Epithelial cell of proximal tubule (primary cell): ENCODE data around the gene MLX. TPM values are rescaled to one million over a fixed set of nuclear protein-coding genes. Genes with fewer than 3 reads are reported as not detected.

ENCODE experiments used
- DNase-seq: peaks from one replicate; pipeline ENCODE4 v3.0.0-alpha.2; 2011; ENCODE audit warnings: low read depth
- H3K4me3 ChIP-seq: 2 replicates; pipeline ENCODE4 v1.5.1; 2011; ENCODE audit warnings: low read depth, mild to moderate bottlenecking, low read length
- CTCF ChIP-seq: conservative IDR thresholded peaks from 2 replicates; pipeline ENCODE4 v1.5.1; 2012; ENCODE audit warnings: low read depth, mild to moderate bottlenecking, low read length
- total RNA-seq: library from RNA; depleted of rRNA; stranded (reverse); fragments of >200 nt; gene quantifications from 2 replicates; pipeline ENCODE4 v1.2.3, GENCODE V29; 2015

MLX gene
- total RNA-seq, 1 donor from 2014 or later = 15.7 TPM

DNA sequence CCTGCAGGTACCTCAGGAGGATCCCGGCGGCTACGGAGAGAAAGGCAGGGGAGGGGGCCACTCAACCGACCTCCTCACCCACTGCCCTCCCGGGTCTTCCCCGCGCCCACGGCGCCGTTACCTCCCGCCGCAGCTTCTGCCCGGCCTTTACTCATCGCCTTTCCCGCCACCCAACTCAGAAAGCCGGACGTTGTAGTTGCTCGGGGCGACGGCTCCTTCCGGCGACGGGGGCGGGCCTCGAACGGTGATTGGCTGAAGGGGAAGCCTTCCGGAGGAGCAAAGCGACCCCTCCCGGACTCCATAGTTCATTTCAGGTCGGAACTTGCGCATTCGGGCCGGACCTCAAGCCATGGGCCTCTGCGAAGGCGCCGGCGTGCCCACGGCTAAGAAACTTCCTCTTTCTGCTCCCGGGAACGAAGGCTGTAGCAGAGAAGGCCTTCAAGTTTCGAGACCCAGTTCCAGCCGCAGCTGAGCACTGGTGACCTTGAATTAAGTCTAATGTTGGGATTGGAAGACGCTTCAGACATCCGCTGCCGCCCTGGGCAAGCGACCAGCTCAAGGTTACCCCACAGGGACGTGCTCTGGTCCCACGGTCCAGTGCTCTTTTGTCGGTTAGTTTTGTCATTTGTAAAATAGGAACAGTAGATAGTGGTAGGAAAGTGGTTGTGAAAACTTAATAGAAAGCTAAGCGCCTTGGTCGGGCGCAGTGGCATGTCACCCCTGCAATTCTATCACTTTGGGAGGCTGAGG, 10.8 kb downstream of the MLX start, which contains the start of gene PSMC3IP:
PSMC3IP (minus strand) TSS at position 198 of the 750 bp plus-strand sequence; CDS start at position 155, 43 bp downstream.
- H3K4me3 ChIP-seq = peak within 1 kb of the TSS; percentile 98
- DNase-seq = peak; percentile 59
- peak; percentile 49 for TF ChIP-seq CTCF

GRCh38 chr17:42578282-42578869, 11.5 kb downstream of the MLX start:
- peak; percentile 81 for TF ChIP-seq CTCF
- peak overlapping the region; percentile 98 for H3K4me3 ChIP-seq
- no peak for DNase-seq

DNA sequence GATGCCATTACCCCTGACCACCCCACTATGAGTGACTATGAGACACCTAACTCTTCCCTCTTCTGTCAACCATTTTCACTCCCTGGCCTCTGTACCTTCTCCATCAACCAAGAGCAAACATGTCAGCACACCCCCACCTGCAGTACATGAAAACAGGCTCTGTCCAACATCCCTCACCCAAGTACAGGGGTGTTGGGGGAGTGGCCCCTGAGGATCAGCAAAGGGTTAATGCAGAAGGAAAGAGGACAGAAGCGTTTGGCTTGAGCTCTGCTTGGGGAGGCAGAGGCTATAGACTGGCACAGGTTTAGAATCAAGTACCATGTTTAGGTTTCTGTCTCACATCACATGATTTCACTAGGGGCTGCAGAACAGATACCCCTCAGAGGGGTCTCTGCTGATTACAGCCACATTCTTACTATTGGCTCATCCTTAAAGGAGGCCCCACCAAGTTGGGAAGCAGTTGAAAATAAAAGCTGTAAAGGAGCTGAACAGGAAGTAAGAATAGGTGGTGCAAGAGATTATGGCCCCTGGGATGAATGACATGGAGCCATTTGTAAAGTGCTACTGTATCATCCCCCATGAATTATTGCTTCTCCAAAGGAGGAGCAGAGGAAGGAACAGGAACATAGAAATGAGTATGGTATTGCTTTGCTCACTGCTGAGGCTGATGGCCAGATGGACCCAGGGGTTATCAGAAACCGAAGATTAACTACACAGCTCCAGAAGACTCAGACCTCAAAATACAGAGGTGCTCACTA, 13.1 kb downstream of the MLX start:
- DNase-seq = no peak
- TF ChIP-seq CTCF = no peak
- H3K4me3 ChIP-seq = no peak overlapping the region

DNA sequence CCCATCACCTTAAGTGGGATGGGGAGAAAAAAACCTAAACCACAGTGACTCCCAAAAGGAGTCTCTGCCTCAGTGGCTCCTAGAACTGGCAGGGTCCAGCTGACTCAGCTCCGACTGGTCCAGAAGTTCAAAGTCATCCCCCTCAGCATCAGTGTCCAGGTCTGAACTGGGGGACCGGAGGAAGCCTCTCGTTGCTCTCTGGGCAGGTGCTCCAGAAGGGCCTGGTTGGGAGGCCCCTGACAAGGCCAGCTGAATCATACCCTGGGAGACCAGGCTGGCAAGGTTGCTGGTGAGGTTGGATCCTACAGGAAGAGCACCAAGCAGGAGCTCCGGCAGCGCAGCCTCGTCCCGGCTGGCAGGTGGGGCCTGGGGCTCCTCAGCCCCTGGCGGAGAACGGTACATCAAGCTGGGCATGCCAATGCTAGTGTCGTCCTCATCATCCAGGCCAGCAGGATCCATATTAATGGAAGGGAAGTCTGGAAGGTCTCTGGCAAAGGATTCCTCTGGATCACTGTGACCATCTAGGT, 14.9 kb downstream of the MLX start:
- TF ChIP-seq CTCF = no peak
- no peak overlapping the region for H3K4me3 ChIP-seq
- no peak for DNase-seq

GRCh38 chr17:42584880-42585279, 18.0 kb downstream of the MLX start:
- no peak for TF ChIP-seq CTCF
- H3K4me3 ChIP-seq = no peak overlapping the region
- no peak for DNase-seq

- no peak for TF ChIP-seq CTCF
- no peak overlapping the region for H3K4me3 ChIP-seq
- DNase-seq = no peak
Observed at GRCh38 chr17:42585353-42585752, 18.5 kb downstream of the MLX start.
